A549 treated with Hydrocortisone at 1 μM for 4 hours (cell line): ENCODE results near the gene MAPK8. TPM values are rescaled to one million over a fixed set of nuclear protein-coding genes. Genes with fewer than 3 reads are reported as not detected.

ENCODE experiments used
- total RNA-seq: library from RNA; stranded (reverse); fragments of 200-300 nt; extraction: Qiagen RNA extraction; gene quantifications from 5 replicates; pipeline ENCODE4 v1.2.3, GENCODE V29; 2022

The MAPK8 gene
- 28.7 to 42.2 TPM (median 37.2 TPM) in 5 replicates for total RNA-seq

DNA sequence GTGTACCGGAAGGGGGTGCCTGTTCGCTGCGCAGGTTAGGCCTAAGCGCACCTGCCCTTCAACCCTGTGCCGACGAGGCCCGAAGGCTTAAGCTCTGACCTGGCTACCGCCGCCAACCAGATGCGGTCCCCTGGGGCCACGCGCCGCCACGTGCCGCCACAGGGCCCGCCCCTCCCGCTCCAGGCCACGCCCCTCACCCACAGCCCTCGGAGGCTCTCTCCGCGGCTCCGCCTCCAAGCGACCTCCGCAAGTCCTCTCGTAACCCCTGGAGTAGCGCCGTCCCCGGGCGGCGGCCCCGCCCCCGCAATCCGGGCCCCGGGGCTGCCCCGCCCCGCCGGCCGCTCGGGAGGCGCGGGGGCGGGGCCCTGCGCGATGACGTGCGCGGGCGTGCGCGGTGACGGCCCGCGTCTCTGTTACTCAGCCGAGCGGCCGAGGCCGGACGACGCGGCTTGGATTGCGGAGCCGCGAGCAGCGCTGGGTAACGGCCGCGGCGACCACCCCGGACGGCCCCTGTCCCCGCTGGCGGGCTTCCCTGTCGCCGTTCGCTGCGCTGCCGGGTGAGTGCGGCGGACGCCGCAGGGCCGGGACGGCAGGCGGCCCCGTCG lies at the start of gene MAPK8:
Gene MAPK8 (plus strand): TSS at position 413 of the 605 bp plus-strand sequence. CDS start 94,984 bp downstream, outside the sequence.

DNA sequence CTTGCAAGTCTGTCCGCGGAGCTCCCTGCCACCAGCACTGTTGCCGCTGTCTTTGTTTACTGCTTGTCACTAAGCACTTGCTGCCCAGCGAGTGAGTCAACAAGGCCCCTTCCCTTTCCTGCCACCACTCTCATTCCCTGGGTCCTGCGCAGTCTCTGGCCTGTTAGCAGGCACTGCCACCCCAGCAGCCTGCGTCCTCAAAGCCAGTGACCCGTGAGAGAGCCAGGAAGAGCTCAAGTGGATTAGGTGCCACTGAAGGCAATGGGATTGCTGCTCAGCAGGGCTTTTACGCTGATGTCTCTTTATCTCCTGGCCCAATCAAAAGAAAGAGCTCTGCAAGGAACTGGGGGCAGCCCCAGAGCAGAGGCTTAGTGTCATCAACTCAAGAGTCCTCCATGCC lies 31.8 kb upstream of the MAPK8 start, which contains the start of gene FRMPD2:
Gene FRMPD2 (minus strand): TSS at position 61 of the 400 bp plus-strand sequence. CDS start 129 bp downstream, outside the sequence.

Other genes with a start within 250 kb of the MAPK8 start
- gene FRMPD2, start 32.0 kb upstream of the MAPK8 start, total RNA-seq = 0.07 to 0.15 TPM (median 0.13 TPM) in 3 of 5 replicates, not detected in the others